OCI-LY1 (cell line): Measurements from ENCODE around the gene EXT2.

Experiments used
- EZH2 ChIP-seq: fragments of 200-600 bp; sonication (generic), shearing (Covaris generic); IDR thresholded peaks from 2 replicates; pipeline ENCODE4 v1.8.0; 2017; ENCODE audit warnings: borderline replicate concordance, mixed run types, mild to moderate bottlenecking, antibody characterized with exemption, low read length, moderate library complexity, mixed read lengths
- TF ChIP-seq, protein P1 (sequence below): fragments of 200-600 bp; sonication (generic), shearing (Covaris generic); IDR thresholded peaks from 2 replicates; pipeline ENCODE4 v1.5.1; 2017; ENCODE audit warnings: mild to moderate bottlenecking, antibody characterized with exemption, low read length, moderate library complexity, mixed read lengths

DNA sequence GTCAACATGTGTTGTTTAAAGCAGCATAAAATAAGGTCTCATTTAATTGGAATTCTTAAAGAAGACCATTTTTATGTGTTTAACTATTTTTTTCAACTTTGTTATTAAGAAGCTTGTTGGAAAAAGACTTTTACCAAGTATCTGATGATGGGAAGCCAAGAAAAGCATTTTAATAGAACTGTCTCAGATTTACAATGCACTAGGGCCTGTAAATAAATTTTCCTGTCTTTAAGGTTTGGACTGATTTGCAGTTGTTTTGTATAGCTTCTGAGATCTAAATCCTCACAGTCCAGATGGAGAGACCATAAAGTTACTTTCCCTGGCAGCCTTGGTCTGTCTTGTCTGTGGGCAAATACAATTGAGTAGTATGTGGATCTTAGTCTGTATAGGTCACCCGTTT is 41.6 kb downstream of the EXT2 start:
- TF ChIP-seq, protein P1, sequence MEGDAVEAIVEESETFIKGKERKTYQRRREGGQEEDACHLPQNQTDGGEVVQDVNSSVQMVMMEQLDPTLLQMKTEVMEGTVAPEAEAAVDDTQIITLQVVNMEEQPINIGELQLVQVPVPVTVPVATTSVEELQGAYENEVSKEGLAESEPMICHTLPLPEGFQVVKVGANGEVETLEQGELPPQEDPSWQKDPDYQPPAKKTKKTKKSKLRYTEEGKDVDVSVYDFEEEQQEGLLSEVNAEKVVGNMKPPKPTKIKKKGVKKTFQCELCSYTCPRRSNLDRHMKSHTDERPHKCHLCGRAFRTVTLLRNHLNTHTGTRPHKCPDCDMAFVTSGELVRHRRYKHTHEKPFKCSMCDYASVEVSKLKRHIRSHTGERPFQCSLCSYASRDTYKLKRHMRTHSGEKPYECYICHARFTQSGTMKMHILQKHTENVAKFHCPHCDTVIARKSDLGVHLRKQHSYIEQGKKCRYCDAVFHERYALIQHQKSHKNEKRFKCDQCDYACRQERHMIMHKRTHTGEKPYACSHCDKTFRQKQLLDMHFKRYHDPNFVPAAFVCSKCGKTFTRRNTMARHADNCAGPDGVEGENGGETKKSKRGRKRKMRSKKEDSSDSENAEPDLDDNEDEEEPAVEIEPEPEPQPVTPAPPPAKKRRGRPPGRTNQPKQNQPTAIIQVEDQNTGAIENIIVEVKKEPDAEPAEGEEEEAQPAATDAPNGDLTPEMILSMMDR = no peak
- TF ChIP-seq EZH2 = no peak
